ENCODE measurements around the gene VPS35.

DNA sequence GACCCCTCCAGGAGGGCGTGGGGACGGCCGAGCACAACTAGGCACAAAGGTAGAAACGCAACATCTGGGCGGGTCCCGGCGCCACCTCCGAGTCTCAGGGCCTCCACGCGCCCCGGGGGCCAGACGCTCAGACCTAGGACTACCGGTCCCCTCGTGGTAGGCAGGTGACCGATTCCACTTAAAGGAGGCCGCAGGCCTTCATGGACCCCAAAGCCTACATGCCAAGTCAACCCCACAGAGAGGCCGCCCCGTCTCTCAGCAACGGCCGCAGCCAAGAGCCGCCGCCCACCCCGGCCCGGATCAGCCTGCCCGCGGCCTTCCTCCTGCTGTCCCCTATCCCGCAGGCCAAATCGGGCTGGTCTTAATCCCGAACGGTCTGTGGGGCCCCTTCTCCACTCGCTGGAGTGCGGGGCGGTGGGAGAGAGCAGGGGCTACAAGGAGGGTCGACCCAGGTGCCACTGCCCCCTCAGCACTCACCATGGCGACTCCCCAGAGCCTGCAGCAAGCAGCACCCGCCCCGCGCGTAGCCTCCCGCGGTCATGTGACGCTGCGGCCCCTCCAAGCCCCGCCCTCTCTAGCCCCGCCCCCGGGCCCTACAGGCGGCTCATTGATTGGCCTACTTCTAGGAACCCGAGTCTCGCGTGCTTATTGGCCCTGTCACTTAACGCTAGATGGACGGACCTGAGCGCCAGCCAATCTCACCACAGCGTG lies at the start of gene VPS35:
- TF ChIP-seq, protein P1, sequence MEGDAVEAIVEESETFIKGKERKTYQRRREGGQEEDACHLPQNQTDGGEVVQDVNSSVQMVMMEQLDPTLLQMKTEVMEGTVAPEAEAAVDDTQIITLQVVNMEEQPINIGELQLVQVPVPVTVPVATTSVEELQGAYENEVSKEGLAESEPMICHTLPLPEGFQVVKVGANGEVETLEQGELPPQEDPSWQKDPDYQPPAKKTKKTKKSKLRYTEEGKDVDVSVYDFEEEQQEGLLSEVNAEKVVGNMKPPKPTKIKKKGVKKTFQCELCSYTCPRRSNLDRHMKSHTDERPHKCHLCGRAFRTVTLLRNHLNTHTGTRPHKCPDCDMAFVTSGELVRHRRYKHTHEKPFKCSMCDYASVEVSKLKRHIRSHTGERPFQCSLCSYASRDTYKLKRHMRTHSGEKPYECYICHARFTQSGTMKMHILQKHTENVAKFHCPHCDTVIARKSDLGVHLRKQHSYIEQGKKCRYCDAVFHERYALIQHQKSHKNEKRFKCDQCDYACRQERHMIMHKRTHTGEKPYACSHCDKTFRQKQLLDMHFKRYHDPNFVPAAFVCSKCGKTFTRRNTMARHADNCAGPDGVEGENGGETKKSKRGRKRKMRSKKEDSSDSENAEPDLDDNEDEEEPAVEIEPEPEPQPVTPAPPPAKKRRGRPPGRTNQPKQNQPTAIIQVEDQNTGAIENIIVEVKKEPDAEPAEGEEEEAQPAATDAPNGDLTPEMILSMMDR (IDR thresholded peaks at IDR 0.05), result peak in 1 of 6 experiments; percentile 29
- peak; percentile 74 to 78 for TF ChIP-seq POLR2A (IDR thresholded peaks at IDR 0.05)
